Ishikawa (cell line): Measurements from ENCODE around the gene ATP11A.

Experiments
- EGR1 ChIP-seq: IDR thresholded peaks from 2 replicates; pipeline ENCODE4 v1.6.1; 2012
- FOXM1 ChIP-seq: IDR thresholded peaks from 2 replicates; pipeline ENCODE4 v1.6.1; 2012; ENCODE audit warnings: low read depth, borderline replicate concordance
- NFIC ChIP-seq: IDR thresholded peaks from 2 replicates; pipeline ENCODE4 v1.6.1; 2012
- RAD21 ChIP-seq: IDR thresholded peaks from 2 replicates; pipeline ENCODE4 v1.6.1; 2012; ENCODE audit warnings: low read depth
- TCF12 ChIP-seq: IDR thresholded peaks from 2 replicates; pipeline ENCODE4 v1.6.1; 2012; ENCODE audit warnings: low read depth
- ZBTB7A ChIP-seq: IDR thresholded peaks from 2 replicates; pipeline ENCODE4 v1.6.1; 2012; ENCODE audit warnings: low read depth
- TF ChIP-seq, protein P1 (sequence below): IDR thresholded peaks from 2 replicates; pipeline ENCODE4 v1.6.1; 2012

DNA sequence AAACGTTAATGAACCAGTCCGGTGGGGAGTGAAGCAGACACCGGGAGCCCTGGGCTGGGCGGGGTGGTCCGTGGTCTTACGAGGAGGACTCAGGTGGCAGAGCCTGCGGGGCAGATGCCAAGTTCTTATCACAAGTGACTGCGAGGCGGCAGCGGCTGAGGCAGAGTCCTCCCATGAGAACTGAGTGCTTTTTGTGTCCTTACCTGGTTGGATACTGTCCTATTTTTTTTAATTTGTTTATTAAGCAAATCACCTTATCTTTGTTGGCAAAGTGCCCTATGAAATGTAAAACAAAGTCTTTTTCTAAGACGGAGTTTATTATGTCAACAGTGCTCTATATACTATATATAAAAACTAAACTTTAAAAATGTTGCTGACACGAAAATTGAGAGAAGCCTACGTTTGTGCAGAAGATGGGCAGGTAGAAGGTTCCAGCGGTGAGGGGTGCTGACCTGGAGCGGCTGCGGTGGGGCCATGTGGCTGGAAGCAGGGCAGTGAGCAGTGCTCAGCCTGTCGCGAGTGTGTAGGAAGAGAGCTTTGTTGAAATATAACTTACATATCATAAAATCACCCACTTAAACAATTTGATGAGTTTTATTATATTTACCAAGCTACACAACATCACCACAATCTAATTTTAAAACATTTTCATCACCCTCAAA lies 82.2 kb downstream of the ATP11A start:
- TF ChIP-seq RAD21, result no peak
- TF ChIP-seq NFIC, result no peak
- TF ChIP-seq FOXM1, result no peak
- TF ChIP-seq, protein P1, sequence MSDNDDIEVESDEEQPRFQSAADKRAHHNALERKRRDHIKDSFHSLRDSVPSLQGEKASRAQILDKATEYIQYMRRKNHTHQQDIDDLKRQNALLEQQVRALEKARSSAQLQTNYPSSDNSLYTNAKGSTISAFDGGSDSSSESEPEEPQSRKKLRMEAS, result no peak
- TF ChIP-seq EGR1, result no peak
- TF ChIP-seq TCF12, result no peak
- no peak for TF ChIP-seq ZBTB7A
